Activated naive CD4-positive, alpha-beta T cell treated with anti-CD3 and anti-CD28 coated beads for 36 hours (primary cell): ENCODE data around the gene RAD51B. TPM values are rescaled to one million over a fixed set of nuclear protein-coding genes. Genes with fewer than 3 reads are reported as not detected.
A peak's percentile ranks its signal among the peaks of the same experiment; 100 is the strongest.

Source experiments
- CTCF ChIA-PET: fragments of 350-600 bp; sonication (Branson Sonifier 250); formaldehyde crosslinking; loops from one replicate; lab custom pipeline; 2021; ENCODE audit warnings: antibody characterized with exemption; lab: Charles Lee
- DNase-seq: peaks from one replicate; pipeline ENCODE4 v3.0.0-alpha.2; 2020
- H3K27ac Mint-ChIP-seq: one replicate; pipeline ENCODE4 v1.8.0; 2021; ENCODE audit warnings: mild to moderate bottlenecking, mixed read lengths
- H3K27me3 Mint-ChIP-seq: one replicate; pipeline ENCODE4 v1.8.0; 2021; ENCODE audit warnings: low read depth, mixed read lengths
- H3K36me3 Mint-ChIP-seq: one replicate; pipeline ENCODE4 v1.8.0; 2021; ENCODE audit warnings: low read depth, mixed read lengths
- H3K4me1 Mint-ChIP-seq: one replicate; pipeline ENCODE4 v1.8.0; 2021; ENCODE audit warnings: low read depth, mixed read lengths
- H3K4me3 Mint-ChIP-seq: one replicate; pipeline ENCODE4 v1.8.0; 2021; ENCODE audit warnings: mild to moderate bottlenecking, moderate library complexity, mixed read lengths
- H3K9me3 Mint-ChIP-seq: one replicate; pipeline ENCODE4 v1.8.0; 2021; ENCODE audit warnings: mixed read lengths
- intact Hi-C: fragments of 100-400 bp; cut with micrococcal nuclease; formaldehyde crosslinking; loops from one replicate; pipeline ENCODE4 v1.15.1; 2023
- total RNA-seq, 2 experiments: library from RNA; stranded (reverse); gene quantifications; one replicate each; pipeline ENCODE4 v1.2.3, GENCODE V29; 2021

Gene RAD51B
- total RNA-seq: 10 to 100 TPM; 44.8 to 47.6 TPM

DNA sequence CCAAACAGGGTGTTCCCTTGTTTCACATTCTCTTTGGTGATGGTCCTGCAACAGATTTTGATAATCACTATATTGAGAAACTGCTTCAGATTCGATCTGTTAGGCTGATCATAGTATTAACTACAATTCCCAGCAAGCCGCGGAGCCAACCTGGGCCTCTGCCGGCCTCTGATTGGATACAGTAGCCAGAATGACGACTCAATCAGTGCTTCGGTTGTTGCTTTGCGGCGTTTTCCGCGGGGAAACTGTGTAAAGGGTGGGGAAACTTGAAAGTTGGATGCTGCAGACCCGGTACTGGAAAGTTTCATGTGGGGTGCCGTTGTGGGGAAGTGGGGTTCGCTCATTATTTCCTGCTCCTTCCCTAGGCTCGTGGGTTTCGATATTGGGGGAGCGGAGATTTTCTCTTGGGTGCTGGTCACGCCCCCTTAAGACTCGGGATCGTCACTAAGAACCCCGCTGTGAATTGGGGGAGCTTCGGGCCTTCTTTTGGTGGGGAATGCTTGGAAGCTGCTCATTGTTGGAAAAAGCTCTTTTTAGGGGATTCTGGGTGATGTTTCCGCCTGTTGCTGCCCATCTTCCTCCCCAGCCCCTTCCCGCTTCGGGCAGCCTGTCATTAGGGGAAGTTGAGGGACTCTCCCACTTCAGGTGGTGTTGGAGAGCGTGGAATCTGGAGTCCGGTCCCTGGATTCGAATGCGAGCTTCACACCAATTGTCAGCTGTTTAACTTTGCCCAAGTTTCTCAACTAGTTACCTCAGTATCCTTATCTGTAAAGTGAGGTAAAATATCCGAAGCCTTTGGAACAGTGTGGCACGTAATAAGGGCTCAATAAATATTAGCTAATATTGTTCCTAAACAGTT is at the start of gene RAD51B:
RAD51B (plus strand) TSS at position 217 of the 859 bp plus-strand sequence.
- H3K9me3 Mint-ChIP-seq: no peaks in the 10 kb centered on the region
- H3K4me3 Mint-ChIP-seq: peak within 1 kb of the TSS; percentile 99
- DNase-seq: peak; percentile 93
- peaks cover 42% of the 10 kb centered on the region for H3K4me1 Mint-ChIP-seq
- peak within 1 kb of the TSS; percentile 97 for H3K27ac Mint-ChIP-seq
- H3K27me3 Mint-ChIP-seq: no peaks in the 10 kb centered on the region
- CTCF ChIA-PET: interaction anchor here (0.7 to 0.8 kb wide), 2 partner anchors 25 to 114 kb away, joined by 3 read pairs; no protein-coding TSS in a partner anchor
- H3K36me3 Mint-ChIP-seq: peaks cover 1% of the 10 kb centered on the region
- intact Hi-C loops: loop anchor here (2.0 to 5.0 kb wide), 5 partner anchors 217 to 1373 kb away; partner anchors contain the start of genes EXD2, PALS1 and PIGH

DNA sequence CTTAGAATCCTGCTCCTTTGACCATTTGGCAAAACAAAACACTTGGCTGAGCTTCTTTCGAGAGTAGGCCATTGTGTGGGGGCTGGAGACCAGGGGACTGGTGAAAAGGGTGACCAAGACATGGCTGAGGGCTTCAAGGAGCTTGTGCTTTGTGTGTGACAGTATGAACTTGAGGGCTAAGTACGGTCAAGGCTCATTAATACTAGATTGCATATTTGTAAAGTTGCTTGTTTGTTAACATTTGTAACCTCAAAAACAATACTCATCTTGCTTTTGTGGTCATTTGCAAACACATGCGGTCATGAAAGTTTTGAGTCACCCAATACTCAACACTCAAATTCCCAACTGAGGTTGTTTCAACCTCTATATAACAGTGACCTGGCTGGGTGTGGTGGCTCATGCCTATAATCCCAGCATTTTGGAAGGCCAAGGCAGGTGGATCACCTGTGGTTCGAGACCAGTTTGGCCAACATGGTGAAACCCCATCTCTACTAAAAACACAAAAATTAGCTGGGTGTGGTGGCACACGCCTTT is 45.7 kb upstream of the RAD51B start:
- CTCF ChIA-PET: no interaction called here
- no peaks in the 10 kb centered on the region for H3K4me1 Mint-ChIP-seq
- peaks cover 24% of the 10 kb centered on the region for H3K36me3 Mint-ChIP-seq
- no peak for DNase-seq
- no peak overlapping the region for H3K27ac Mint-ChIP-seq
- no peaks in the 10 kb centered on the region for H3K9me3 Mint-ChIP-seq
- no peaks in the 10 kb centered on the region for H3K27me3 Mint-ChIP-seq
- intact Hi-C loops: no loop called here
- no peak overlapping the region for H3K4me3 Mint-ChIP-seq

DNA sequence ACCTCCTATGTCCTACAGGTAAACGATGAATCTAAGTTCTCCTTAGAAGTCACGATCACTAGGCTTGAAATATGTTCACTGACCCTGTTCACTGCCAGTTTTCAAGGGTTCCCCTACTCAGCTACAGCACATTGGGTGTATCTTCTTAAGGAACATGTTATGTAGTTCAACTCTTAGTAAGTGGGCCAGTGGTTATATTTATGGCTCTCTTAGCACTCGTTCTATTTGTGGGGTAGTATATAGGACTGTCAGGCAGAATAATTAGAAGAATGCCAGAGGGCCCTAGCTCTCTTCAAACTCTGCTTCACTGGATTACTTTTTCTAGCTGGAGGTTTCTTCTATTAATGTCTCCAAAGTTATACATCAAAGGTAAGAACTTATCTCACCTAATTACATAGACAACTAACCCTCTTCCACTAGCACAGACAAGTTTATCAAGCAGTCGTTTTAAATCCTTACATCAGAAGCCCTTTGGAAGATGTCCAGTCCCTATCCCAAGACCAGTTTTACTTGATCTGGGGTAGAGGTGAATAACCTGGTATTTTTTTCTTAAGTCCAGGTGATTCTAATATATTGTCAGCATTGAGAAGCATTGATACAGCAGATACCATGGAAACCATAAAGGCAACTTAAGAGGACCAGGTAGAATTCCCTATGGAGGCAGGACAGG is 42.8 kb upstream of the RAD51B start:
- intact Hi-C loops: no loop called here
- Mint-ChIP-seq H3K9me3 (no peaks in the 10 kb centered on the region), H3K4me3 (no peak overlapping the region), H3K4me1 (no peaks in the 10 kb centered on the region), H3K36me3 (peaks cover 25% of the 10 kb centered on the region), H3K27me3 (no peaks in the 10 kb centered on the region), H3K27ac (no peak overlapping the region)
- no peak for DNase-seq
- CTCF ChIA-PET: interaction anchor here (0.6 kb wide), 1 partner anchor 25 kb away, joined by 3 read pairs; no protein-coding TSS in a partner anchor

DNA sequence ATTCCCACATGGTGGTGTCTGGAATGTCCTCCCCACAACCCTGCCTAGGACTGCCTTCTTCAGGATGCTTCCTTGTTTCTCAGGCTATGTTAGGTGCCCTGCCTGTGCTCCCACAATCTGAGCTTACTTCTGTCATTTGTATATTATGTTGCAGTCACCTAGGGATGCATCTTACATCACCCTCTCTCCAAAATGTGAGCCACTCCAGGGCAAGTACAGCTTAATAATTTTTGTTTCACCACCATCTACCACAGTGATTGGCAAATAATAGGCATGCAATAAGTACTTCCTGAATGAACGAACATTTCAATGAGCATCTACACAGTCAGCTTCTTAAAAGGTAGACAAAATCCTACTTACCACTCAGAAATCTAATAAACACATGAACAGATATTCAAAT is 40.8 kb upstream of the RAD51B start:
- DNase-seq: no peak
- H3K27me3 Mint-ChIP-seq: no peaks in the 10 kb centered on the region
- H3K9me3 Mint-ChIP-seq: no peaks in the 10 kb centered on the region
- no peaks in the 10 kb centered on the region for H3K4me1 Mint-ChIP-seq
- CTCF ChIA-PET: no interaction called here
- H3K36me3 Mint-ChIP-seq: peaks cover 25% of the 10 kb centered on the region
- intact Hi-C loops: no loop called here
- no peak overlapping the region for H3K27ac Mint-ChIP-seq
- no peak overlapping the region for H3K4me3 Mint-ChIP-seq

DNA sequence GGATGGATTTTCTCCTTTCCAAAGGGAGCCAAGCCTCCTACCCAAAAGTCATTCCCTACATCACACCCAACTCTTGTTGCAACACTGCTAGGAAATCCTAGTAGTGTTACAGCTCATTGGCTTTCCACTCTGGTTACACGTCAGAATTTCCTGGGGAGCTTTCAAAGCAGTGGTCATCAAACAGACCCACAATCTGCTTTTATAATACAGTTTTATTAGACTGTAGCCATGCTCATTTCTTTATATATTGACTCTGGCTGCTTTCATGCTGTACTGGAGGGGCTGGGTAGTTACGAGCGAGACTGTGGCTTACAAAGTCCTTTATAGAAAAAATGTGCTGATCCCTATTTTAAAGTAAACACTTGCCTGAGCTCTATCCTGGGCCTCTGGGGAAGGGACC is 37.5 kb upstream of the RAD51B start:
- no peak overlapping the region for H3K27ac Mint-ChIP-seq
- no peaks in the 10 kb centered on the region for H3K4me1 Mint-ChIP-seq
- intact Hi-C loops: no loop called here
- no peak overlapping the region for H3K4me3 Mint-ChIP-seq
- CTCF ChIA-PET: interaction anchor here (0.6 kb wide), 1 partner anchor 84 kb away, joined by 3 read pairs; no protein-coding TSS in a partner anchor
- no peaks in the 10 kb centered on the region for H3K27me3 Mint-ChIP-seq
- no peak for DNase-seq
- H3K9me3 Mint-ChIP-seq: no peaks in the 10 kb centered on the region
- peaks cover 26% of the 10 kb centered on the region for H3K36me3 Mint-ChIP-seq

DNA sequence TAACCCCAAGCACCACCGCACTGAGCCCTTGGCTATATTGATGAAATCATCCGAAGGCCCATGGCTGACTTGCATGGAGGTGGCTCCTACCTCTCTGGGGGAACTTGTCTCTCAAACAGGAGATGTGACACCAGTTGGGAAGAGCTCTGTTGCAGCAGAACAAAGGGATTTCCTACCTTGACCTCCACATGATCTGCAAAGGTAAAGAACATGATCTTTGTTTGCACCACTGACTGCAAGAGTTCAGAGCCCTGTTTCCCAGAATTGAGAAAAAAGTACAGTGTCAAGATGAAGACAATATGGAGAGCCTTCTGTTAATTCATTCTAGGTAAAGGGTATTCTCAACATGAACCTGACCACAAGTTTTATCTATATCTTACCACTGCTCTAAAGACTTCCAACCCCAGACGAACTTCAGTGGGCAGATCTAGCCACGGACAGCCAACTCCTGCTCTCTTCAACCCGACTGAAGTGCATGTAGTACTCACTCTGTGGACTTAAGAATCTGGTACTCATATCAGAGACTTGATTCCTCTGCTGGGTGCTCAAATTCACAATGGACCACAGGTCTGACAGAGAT is 35.2 kb upstream of the RAD51B start:
- CTCF ChIA-PET: no interaction called here
- no peaks in the 10 kb centered on the region for H3K4me1 Mint-ChIP-seq
- DNase-seq: no peak
- no peak overlapping the region for H3K4me3 Mint-ChIP-seq
- no peaks in the 10 kb centered on the region for H3K9me3 Mint-ChIP-seq
- intact Hi-C loops: no loop called here
- no peak overlapping the region for H3K27ac Mint-ChIP-seq
- H3K27me3 Mint-ChIP-seq: no peaks in the 10 kb centered on the region
- peaks cover 36% of the 10 kb centered on the region for H3K36me3 Mint-ChIP-seq

DNA sequence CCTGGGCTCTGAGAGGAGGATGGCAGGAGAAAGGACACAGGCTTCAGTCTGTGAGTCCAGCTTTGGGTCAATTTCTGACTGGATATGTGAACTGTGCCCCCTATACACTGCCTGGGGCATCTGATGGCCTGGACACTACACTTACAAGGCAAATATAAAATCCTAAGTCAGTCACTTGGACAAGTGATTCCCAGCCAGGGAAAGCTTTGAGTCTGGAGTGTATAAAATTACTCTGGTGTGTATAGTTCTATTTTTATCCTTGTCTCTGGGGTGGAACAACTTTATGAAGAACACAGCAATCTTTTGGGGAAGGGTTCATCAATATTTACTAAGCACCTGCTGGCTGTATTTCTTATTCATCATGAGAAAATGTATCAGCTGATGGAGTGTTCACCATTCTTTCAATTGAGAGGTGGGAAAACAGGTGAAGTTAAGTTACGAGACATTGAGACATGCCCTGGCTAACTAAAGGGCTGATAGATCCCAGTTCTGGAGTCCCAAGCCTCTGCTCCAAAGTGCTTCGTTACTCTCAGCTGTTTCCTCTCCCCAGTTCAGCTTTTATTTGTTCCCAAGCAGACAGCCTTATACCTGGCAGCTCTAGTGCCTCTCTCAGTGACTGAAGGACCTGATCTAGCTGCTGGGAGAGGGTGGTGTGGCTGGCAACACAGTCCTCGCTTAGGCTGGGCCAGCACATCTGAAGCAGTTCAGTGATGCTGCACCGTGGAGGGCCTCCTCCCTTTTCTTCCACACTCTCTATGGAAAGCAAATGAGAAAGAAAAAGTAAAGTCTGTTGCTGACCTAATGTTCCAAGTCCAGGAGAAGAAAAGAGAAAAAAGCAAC is 34.1 kb upstream of the RAD51B start:
- Mint-ChIP-seq H3K4me1 (no peaks in the 10 kb centered on the region), H3K27me3 (no peaks in the 10 kb centered on the region), H3K27ac (no peak overlapping the region)

DNA sequence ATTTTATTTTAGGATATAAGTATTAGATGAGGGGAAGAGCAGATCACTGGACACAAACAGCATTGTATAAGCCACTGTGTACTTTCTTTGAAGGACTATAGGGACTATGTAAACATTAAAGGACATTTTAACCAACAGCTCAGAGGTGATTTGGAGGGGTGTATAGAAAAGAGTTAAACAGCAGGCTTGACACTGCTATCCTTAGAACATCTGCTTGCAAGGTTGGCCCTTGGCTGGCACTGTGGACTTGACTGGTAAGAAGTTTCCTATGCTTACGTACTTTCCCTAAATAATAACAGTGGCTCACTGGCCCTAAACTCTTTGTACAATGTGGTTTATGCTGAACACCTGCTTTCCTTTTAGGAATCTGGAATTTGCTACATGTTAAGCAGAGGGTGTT is 31.9 kb upstream of the RAD51B start:
- CTCF ChIA-PET: interaction anchor here (0.7 kb wide), 2 partner anchors 21 to 176 kb away, joined by 3 to 8 read pairs; no protein-coding TSS in a partner anchor
- H3K4me3 Mint-ChIP-seq: no peak overlapping the region
- no peak overlapping the region for H3K27ac Mint-ChIP-seq
- H3K36me3 Mint-ChIP-seq: peaks cover 37% of the 10 kb centered on the region
- no peaks in the 10 kb centered on the region for H3K27me3 Mint-ChIP-seq
- DNase-seq: no peak
- no peaks in the 10 kb centered on the region for H3K9me3 Mint-ChIP-seq
- intact Hi-C loops: no loop called here
- H3K4me1 Mint-ChIP-seq: no peaks in the 10 kb centered on the region

More for the DNA sequence above, 34.1 kb upstream of the RAD51B start:
- H3K4me3 Mint-ChIP-seq: no peak overlapping the region
- H3K36me3 Mint-ChIP-seq: peaks cover 36% of the 10 kb centered on the region
- H3K9me3 Mint-ChIP-seq: no peaks in the 10 kb centered on the region
- CTCF ChIA-PET: no interaction called here
- intact Hi-C loops: no loop called here
- no peak for DNase-seq

DNA sequence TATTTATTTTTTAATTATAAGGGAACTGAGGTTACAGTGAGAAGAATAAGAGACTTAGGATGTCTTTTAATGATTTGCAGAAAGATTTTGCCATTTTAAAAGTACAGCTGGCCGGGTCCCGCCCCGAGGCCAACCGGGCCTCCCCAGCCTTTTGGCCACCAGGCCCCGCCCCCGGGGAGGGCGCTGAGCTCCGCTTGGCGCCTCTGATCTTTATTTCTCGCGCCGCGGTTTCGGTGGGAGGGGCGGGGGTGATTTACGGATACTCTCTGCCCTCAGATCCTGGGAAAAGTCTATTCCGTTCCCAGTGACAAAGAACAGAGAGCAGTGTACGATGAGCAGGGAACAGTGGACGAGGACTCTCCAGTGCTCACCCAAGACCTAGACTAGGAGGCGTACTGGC is 20.8 kb upstream of the RAD51B start:
- no peak overlapping the region for H3K4me3 Mint-ChIP-seq
- no peak for DNase-seq
- no peaks in the 10 kb centered on the region for H3K9me3 Mint-ChIP-seq
- no peaks in the 10 kb centered on the region for H3K4me1 Mint-ChIP-seq
- intact Hi-C loops: no loop called here
- peaks cover 15% of the 10 kb centered on the region for H3K36me3 Mint-ChIP-seq
- H3K27ac Mint-ChIP-seq: no peak overlapping the region
- CTCF ChIA-PET: interaction anchor here (0.5 to 0.6 kb wide), 3 partner anchors 83 to 407 kb away, joined by 3 to 6 read pairs (median 3); no protein-coding TSS in a partner anchor
- H3K27me3 Mint-ChIP-seq: no peaks in the 10 kb centered on the region

DNA sequence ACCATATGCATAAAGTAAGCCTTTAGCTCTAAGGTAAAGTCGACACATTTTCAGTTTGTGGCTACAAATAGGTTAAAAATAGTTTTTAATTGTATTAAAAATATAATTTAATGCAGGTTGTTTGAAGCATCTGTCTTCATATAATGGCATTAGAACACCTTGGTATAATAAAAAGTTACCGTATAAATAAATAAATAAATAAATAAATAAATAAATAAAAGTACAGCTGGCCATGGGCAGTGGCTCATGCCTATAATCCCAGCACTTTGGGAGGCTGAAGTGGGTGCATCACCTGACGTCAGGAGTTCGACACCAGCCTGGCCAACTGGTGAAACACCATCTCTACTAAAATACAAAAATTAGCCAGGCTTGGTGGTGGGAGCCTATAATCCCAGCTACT is 18.8 kb upstream of the RAD51B start:
- Mint-ChIP-seq H3K36me3 (peaks cover 15% of the 10 kb centered on the region), H3K9me3 (no peaks in the 10 kb centered on the region), H3K4me1 (no peaks in the 10 kb centered on the region), H3K27me3 (no peaks in the 10 kb centered on the region), H3K27ac (no peak overlapping the region), H3K4me3 (no peak overlapping the region)
- intact Hi-C loops: no loop called here
- DNase-seq: no peak
- CTCF ChIA-PET: no interaction called here

DNA sequence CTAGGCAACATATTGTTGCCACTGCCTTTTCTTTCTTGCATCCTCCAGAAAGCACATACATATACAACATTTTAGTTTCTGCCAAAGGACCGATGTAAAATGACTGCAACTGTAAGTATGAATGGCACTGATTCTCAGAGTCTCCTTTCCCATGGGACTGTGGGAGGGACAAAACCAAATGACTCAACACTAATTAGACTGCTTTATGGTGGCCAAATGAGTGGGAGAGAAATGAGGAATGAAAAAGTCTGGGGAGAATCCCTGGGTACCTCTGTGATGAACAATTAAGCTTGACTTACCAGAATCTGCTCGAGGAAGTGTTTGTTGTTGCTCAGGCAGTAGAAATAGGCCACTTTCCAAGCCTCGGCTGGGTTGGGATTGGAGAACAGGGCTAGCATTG is 13.3 kb upstream of the RAD51B start:
- Mint-ChIP-seq H3K27ac (no peak overlapping the region), H3K9me3 (no peaks in the 10 kb centered on the region), H3K4me3 (no peak overlapping the region), H3K27me3 (no peaks in the 10 kb centered on the region), H3K4me1 (peaks cover 3% of the 10 kb centered on the region), H3K36me3 (peaks cover 11% of the 10 kb centered on the region)
- no peak for DNase-seq
- CTCF ChIA-PET: no interaction called here
- intact Hi-C loops: no loop called here
